Inflammatory macrophage treated with lipopolysaccharide for 1 hour (primary cell): ENCODE data around the gene COPE.
A peak's percentile ranks its signal among the peaks of the same experiment; 100 is the strongest.
"Not testable (repeated sequence)": the region's sequence is repeated elsewhere in the genome, so short reads cannot be mapped to it uniquely, and the experiment has no call there.

Experiments
- DNase-seq, 2 donors: peaks; one replicate each; pipeline ENCODE4 v3.0.0-alpha.2; 2020 to 2022

COPE gene

DNA sequence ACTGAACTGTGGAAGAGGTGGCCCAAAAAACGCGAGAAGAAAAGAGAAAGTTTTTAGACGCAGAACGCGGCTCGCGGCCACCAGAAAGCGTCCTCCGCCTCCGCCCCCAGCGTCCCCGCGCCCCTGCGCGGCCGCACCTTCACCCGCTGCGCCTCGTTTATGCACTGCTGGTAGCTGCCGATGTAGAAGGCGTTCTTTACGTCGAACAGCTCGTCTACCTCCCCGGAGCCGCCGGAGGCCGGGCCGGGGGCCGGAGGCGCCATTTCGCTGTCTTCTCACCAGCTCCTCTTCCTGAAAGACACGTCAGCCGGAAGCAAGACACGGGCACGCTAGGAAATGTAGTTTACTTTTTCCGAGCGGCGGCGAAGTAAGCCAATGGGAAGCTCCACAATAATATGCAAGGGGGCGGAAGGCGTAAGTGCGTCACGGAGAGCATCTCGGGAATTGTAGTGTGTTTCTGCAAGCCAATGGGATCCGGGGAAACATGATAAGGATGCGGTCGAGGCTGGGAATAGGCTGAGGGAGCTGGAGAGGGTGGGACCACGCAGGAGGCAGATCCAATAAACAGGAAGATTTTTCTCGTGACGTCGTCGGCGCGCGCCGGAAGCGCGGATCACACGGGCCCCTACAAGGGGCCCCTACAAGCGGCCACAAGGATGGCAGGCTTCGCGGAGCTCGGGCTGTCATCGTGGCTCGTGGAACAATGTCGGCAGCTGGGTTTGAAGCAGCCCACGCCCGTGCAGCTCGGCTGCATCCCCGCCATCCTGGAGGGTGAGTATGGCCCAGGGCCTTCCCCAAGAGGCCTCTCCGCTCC, at the start of gene COPE, which contains the start of gene DDX49:
Gene COPE (minus strand): TSS at position 302 of the 814 bp plus-strand sequence. CDS start 39 bp downstream, at position 263.
Gene DDX49 (plus strand): TSS at position 630 of the 814 bp plus-strand sequence. CDS start 27 bp downstream, at position 657.
- peak; percentile 99 to 100 for DNase-seq

DNA sequence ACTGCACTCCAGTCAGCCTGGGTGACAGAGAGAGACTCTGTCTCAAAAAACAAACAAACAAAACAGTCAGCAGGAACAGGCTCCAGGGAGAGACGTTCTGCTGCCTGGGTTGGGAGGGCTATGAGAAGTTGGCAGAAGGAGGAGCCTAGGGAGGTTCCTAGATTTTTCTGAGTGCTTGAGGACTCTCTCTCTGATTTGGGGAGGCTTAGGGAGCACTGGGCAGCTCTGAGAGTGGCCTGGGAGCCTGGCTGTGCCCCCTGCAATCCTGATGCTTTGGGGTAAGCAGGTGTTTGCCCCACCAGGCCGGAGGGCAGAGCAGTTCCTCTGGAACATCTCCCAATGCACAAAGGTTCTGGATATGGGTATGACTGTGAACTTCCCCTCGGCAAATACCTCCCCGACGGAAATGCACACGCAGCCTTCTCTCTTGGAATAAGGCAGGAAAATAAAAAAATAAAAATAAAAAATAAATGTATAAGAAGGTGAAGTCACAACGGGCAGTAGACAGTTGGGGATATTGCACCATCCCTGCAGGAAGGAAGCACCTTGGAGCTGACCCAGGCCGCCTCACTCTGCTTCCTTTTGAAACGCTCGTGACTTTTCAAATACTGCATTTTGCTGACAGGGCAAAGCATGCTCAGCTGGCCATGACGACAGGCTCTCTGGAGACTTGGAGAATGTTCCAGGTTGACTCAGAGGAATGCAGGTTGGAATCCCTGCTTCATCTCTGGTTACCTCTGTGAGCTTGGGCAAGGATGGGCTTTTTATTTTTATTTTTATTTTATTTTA, 48.4 kb upstream of the COPE start:
- peak; percentile 64 to 65 for DNase-seq

DNA sequence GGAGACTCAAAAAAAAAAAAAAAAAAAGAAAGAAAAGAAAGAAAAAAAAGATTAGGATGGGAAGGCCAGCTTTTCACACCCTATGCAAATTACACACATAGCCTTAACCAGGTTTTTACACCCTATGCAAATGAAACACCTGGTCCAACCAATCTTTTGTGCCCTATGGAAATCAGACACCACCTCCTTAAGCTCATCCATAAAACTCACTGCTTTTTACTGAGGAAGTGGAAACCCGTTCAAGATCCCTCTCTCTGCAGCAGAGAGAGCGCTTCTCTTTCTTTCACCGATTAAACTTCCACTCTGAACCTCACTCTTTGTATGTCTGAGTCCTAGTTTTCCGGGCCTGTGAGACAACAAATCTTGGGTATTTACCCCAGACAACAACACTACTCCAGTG, 47.1 kb upstream of the COPE start:
- no peak for DNase-seq

DNA sequence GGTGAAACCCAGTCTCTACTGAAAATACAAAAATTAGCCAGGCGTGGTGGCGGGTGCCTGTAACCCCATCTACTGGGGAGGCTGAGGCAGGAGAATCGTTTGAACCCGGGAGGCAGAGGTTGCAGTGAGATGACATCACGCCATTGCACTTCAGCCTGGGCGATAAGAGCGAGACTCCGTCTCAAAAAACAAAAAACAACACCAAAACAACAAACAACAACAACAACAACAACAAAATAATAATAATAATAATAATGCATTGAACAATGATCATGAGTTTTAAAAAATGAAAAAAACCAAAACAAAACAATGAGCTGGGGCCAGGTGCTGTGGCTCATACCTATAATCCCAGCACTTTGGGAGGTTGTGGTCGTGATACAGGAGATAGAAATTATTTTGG, 44.9 kb upstream of the COPE start:
- DNase-seq, result no peak

DNA sequence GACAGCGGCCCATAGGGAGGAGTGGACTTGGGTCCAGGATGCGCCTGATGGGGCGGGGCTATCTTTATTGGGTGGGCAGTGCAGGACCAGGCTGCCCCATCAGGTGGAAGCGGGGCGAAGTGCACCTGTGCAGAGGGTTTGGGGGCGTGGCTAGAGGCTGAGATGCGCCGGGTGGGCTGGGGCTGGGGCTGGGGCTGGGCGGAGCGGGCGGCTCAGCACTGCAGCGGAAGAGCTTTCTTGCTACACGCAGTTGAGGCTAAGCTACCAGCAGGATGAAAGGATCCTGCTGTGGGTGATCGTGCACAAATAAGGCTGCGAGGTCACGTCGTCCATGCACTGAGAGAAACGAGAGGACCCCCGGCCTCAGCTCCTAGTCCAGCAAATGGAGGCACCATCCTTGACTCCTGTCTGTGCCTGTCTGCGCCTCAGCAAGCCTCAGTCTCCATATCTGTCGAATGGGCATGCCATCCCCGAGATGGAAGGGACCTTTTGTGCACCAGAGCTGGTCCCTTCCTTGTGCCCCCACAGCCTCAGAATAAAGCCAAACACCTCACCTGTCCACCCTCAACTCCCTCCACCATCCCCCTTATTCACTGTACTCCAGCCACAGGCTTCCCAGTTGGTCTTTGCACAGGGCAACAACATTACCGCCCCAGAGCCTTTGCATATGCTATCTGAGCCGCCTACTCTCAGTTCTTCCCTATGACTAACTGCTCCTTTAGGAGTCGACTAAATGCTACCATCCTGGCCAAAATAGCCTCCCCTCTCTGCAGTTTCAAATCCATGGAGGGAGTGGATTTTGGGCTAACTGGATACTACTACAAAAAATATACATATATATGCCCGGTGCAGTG, 42.8 kb upstream of the COPE start:
- no peak for DNase-seq

DNA sequence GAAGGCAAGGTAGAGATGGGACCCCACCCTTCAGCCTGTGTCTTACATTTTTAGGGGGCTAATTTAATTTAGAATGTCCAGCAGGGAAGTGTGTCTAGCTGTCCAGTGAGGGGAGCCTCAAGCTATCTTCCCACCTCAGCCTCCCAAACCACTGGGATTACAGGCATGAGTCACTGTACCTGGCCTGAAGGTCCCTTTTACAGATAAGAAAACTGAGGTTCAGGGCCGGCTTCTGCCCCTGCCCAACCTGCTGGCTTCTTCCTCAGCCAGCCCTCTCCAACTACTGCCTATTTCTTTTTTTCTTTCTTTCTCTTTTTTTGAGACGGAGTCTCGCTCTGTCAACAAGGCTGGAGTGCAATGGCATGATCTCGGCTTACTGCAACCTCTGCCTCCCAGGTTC, 41.2 kb upstream of the COPE start:
- no peak for DNase-seq

DNA sequence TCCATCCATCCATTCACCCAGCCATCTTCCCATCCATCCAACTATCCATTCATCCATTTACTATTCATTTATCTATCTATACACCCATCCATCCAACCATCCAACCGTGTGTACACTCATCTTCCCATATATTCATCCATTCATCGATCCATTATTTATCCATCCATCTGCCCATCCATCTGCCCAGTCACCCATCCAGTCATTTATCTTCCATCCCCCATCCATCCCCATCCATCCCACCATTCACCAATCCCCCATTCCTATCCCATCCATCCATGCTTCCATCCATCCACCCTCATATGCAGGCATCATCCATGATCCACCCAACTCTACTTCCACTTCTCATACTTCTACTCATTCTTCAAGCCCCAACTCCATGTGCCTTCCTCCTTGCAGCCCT, 35.9 kb upstream of the COPE start:
- no peak for DNase-seq

DNA sequence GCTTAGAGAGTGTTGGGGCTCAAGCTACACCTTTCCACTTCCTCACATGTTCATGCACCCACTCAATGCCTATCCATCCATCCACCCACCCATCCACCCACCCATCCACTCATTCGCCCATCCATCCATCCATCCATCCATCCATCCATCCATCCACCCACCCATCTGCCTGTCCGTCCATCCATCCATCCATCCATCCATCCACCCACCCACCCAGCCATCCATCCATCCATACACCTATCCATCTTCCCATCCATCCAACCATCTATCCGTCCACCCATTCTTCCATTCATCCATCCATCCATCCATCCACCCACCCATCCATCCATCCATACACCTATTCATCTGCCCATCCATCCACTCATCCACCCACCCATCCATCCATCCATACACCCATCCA, 34.9 kb upstream of the COPE start:
- no peak for DNase-seq

DNA sequence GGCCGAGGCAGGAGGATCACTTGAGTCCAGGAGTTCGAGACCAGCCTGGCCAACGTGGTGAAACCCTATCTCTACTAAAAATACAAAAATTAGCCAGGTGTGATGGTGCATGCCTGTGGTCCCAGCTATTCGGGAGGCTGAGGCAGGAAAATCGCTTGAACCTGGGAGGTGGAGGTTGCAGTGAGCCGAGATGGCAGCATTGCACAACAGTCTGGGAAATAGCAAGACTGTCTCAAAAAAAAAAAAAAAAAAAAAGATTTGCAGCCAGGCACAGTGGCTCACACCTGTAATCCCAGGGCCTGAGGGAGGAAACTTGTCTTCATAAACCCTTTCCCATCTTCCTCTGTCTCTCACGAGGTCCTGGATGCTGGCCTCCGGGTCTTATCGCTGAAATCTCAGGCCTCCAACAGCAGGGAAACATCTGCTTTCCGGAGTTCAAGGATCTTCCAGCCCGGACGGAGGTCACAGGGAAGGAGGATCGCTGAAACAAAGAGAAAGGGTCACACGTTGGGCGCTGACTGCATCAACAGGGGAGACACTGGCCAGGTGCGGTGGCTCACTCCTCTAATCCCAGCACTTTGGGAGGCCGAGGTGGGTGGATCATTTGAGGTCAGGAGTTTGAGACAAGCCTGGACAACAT, 33.3 kb upstream of the COPE start:
- not testable (repeated sequence) for DNase-seq

DNA sequence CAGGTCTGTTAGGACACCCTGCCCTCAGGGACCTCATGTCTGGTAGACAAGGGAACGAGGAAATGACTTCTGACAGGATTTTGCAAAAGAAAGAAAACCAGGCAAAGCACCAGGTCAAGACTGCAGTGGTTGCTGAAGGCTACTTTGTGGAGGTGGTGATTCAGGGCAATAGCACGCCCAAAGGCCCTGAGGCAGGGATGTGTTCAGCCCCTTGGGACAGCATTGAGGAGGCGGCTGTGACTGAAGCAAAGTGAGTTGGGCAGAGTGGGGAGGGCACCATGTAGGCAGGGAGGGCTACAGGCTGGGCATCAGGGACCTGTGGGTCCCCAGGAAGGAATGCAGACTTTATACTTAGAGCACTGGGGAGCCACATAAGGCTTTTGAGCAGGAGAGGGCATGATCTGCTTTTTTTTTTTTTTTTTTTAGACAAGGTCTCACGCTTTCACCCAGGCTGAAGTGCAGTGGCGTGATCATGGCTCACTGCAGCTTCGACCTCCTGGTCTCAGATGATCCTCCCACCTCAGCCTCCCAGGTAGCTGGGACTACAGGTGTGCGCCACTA, 32.6 kb upstream of the COPE start:
- DNase-seq, result no peak

DNA sequence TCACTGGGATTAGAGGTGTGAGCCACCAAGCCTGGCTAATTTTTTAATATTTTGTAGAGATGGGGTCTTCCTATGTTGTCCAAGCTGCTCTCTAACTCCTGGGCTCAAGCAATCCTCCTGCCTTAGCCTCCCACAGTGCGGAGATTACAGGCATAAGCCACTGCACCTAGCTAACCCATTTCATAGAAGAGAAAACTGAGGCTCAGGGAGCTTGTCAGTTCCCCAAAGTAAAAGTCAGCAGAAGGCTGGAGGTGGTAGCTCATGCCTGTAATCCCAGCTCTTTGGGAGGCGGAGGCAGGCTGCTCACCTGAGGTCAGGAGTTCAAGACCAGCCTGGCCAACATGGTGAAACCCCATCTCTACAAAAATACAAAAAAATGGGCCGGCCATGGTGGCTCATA, 30.7 kb upstream of the COPE start:
- DNase-seq, result no peak

DNA sequence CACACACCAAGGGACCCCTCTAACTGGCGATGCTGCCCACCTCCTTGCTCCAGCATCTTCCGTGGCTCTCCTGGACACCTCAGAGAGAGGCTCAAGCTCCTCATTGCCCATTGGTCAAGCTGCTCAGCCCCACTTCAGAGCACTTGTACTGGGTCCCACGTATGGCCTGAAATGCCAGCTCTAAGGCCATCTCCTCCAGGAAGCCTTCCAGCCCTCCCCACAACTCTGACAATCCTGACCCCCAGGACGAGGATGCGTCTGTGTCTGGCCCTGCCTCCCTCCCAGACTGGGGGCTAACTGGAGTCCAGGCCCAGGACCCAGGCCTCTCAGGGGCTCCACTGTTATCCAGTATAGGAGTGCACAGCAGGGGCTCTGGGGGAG, 29.8 kb upstream of the COPE start:
- no peak for DNase-seq

DNA sequence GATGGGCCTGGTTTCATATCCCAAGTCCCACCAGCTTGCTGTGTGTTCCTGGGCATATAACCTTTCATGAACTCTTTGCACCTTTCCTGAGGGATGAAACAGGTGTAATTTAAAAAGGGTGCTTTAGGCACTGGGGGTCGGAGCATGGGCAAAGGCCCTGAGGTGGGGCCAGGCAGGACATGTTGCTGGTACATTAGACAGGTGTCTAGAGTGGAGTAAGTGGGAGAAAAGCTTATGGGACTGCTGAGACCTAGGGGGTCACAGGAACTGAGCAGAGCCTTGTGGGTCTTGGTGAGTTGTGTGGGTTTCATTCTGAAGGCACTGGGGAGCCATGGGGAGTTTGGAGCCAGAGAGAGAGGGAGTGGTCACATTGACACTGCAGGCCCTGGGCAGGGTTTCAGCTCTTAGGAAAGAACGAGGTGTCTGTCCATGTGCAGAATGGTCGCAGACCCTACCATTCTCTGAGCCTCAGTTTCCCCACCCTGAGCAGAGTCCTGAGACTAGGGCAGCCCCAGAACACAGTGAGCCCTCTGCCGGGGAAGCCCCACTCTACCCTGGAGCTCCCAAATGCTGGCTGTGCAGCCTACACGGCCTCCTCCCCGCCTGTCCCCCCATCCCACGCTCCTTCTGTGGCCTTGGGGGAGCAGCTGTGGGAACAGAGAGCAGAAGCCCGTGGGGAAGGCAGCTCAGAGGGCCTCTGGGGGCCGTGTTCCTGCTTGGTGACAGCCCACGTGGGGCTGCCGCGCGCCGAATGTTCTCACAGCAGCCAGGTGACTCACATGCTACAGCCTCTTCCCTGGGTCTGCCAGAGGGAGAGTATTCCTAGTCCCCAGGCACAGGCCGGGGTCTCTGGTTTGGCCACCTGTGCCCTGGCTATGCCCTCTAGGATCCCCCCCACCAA, 29.1 kb upstream of the COPE start:
- no peak for DNase-seq

DNA sequence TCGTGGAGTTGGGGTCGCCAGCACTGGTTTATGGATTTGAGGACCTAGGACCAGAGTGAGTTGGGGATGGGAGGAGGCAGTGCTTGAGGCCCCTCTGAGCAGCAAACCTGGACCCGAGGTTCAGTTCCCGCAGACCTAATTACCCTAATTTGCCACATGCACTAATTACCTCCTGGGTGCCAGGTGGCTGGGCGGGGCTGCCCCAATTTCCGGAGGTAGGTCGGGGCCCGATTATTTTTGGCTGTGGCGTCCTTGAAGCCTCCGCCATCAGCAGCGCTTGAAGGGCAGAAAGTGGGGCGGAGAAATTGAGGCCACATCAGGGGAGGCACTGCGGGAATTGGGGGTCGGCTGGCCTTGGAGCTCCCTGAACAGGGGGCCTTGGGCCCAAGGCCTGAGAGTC, 27.7 kb upstream of the COPE start:
- no peak for DNase-seq

DNA sequence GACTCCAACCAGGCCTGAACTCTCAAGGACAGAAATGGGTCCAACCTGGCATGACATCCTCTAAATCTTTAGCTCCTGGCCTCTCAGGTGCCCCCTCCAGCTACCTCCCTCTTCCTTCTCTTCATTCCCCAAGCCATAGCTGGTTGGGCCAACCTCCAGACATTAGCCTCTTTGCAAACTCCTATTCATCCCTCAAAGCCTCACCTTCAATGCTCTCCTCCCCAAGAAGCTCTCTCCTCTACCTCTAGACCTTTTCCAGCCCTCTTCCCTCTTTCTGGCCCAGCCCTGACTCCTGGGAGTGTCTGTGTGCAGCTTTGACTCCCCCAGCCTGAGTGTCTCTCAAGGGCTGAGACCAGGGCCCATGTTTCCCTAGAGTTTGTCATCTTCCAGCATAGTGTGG, 27.1 kb upstream of the COPE start:
- no peak for DNase-seq

DNA sequence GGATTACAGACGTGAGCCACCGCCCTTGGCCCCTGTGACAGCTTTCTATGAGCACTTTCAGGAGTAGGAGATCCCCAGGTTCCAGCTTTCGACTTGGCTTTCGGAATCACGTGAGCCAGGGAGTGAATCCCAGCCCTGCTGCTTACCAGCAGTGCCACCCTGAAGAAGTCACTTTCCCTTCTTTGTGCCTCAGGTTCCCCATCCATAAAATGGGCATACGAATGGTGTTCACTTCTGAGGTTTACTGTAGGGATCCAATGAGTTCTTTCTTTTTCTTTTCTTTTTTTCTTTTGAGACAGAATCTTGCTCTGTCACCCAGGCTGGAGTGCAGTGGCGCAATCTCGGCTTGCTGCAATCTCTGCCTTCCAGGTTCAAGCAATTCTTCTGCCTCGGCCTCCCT, 26.1 kb upstream of the COPE start:
- no peak for DNase-seq

DNA sequence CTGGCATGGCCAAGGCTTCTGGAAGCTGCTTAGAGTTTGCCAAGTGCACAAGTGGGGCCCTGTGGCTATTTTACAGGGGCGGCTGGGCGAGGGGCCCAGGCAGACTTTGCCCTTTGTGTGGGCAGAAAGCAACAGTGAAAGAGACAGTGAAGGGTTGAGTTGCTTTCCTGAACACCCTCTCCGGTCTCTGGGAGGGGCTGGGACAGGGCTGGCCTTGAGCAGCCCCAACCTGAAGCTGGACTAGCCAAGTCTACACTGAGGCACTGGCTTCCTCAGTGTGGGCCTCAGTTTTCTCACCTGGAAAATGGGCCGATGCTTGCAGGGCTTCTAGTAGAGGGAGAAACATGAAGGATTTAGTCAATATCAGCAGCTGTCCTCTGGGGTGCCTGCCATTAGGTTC, 24.3 kb upstream of the COPE start:
- DNase-seq, result no peak

DNA sequence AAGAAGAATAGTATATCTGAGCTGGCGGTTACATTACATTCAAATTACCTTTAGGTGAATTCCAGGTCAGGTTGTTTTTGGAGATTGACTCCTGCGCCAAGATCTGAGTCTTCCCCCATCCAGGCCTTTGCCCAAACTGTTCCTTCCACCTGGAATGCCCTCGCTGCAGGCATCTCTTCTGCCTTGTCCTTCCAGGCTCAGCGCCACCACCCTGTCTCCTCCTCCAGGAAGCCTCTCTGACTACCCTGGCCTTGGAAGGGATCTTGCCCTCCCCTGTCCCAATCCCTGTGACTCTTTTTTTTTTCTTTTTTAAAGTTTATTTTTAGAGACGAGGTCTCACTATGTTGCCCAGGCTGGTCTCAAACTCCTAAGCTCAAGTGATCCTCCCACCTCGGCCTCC, 23.5 kb upstream of the COPE start:
- DNase-seq, result no peak

DNA sequence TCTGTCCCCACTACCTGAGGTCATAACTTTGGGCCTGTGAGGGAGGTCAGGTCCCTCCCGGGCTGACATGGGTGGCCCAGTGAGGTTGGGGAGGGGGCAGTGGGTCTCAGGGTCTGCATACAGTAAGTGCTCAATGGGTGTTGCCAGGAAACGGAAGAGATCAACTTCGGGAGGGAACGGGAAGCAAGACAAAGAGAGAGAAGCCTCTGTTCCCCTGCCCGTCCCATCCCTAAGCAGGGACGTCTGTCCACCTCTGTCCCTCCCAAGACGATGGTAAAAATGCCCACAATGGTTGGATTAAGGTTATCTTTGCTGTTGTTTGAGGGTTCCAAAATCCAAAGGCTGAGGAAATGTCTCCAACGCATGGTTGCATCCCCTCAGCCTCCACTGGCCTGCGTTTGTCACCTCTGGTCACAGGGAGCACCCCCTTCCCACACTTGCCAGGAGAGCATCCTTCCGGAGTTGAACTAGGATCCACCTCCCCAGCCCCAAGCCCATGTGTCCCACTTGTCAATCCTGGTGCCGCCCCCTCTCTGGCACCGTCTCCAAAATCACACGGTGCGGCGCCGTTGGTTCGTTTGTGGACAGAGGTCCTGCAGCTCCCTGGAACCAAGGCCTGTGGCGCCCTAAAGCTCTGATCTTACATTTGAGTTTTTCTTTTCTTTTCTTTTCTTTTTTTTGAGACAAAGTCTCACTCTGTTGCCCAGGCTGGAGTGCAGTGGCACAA, 22.6 kb upstream of the COPE start:
- DNase-seq, result no peak

DNA sequence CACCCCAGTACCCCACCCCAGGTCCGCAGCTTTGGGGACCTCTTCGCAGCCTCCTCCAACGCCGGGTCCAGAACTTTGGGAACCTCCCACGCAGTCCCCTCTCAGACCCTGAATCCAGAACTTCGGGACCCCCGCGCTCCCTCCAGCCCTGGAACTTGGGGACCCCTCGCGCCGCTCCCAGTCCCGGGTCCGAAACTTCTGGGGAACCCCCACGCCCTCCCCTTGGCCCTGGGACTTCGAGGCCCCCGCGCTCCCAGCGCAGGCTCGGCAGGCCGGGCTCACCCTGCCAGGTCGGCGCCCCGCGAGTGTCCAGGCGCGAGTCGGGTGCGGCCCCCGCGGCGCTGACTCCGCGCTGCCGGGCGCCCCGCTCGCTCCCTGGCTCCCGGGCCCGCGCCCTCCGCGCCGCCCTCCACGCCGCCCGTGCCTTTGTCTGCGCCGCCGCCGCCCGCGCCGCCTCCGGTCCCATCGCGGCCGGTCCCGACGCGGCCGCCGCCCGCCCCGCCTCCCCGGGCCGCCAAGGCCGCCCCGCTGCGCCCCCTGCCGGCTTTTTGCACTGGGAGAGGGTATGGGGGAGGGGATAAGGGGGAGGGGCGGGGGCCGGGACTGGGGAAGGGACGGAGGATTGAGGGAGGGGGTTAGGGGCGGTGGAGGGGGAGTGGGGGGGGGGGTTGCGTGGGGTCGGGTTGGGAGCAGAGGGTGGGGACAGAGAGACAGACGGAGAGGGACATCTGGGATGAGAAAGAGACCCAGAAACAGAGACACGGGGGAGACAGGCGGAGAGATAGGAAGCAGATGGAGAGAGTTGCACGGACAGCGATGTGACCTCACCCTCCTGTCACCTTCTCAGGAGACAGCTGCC, 21.8 kb upstream of the COPE start, which contains the start of gene HOMER3:
Gene HOMER3 (minus strand): TSS at position 449 of the 859 bp plus-strand sequence. CDS start 2,235 bp downstream, outside the sequence.
- DNase-seq, result peak; percentile 29 to 86
